Neutrophil (primary cell): ENCODE data around the gene ARHGAP44.

Experiments
- H3K27ac ChIP-seq: fragments of 200-600 bp; sonication (generic); 2 replicates; pipeline ENCODE4 v1.5.1; 2016; ENCODE audit warnings: mild to moderate bottlenecking, moderate library complexity
- H3K27me3 ChIP-seq: fragments of 200-600 bp; sonication (generic); 2 replicates; pipeline ENCODE4 v1.6.0; 2016; ENCODE audit warnings: mild to moderate bottlenecking
- H3K36me3 ChIP-seq: fragments of 200-600 bp; sonication (generic); 2 replicates; pipeline ENCODE4 v1.5.1; 2017
- H3K4me1 ChIP-seq, 2 experiments: fragments of 200-600 bp in 1 of 2; sonication (generic) in 1 of 2; 1 replicate in 1 of 2; 2 replicates in 1 of 2; pipeline versions ENCODE4 v1.5.1 to v1.6.1; 2013 to 2016; ENCODE audit warnings: low read depth in 1 of 2, low read length in 1 of 2, mild to moderate bottlenecking in 1 of 2, moderate library complexity in 1 of 2; ENCODE audit not compliant: control insufficient read depth in 1 of 2, insufficient read depth in 1 of 2
- H3K4me3 ChIP-seq, 2 experiments: fragments of 200-600 bp in 1 of 2; sonication (generic) in 1 of 2; 1 replicate in 1 of 2; 2 replicates in 1 of 2; pipeline ENCODE4 v1.5.1; 2013 to 2016; ENCODE audit warnings: low read depth in 1 of 2, low read length in 1 of 2, mild to moderate bottlenecking in 1 of 2, moderate library complexity in 1 of 2
- H3K9me3 ChIP-seq: fragments of 200-600 bp; sonication (generic); 2 replicates; pipeline ENCODE4 v1.5.1; 2016
- CTCF ChIP-seq: fragments of 200-600 bp; sonication (generic); IDR thresholded peaks from 2 replicates; pipeline ENCODE4 v1.5.1; 2016; ENCODE audit warnings: antibody characterized with exemption

ARHGAP44 gene

GRCh38 chr17:12842936-12843335 is 53.6 kb downstream of the ARHGAP44 start:
- H3K27ac ChIP-seq: no peak overlapping the region
- no peak overlapping the region for H3K4me3 ChIP-seq
- no peaks in the 10 kb centered on the region for H3K4me1 ChIP-seq
- TF ChIP-seq CTCF: no peak
- H3K9me3 ChIP-seq: peaks cover 3% of the 10 kb centered on the region
- H3K27me3 ChIP-seq: no peaks in the 10 kb centered on the region
- H3K36me3 ChIP-seq: no peaks in the 10 kb centered on the region

GRCh38 chr17:12850996-12851395 is 61.7 kb downstream of the ARHGAP44 start:
- no peak for TF ChIP-seq CTCF
- Histone ChIP-seq H3K27ac (no peak overlapping the region), H3K27me3 (no peaks in the 10 kb centered on the region), H3K9me3 (no peaks in the 10 kb centered on the region), H3K4me3 (no peak overlapping the region), H3K4me1 (no peaks in the 10 kb centered on the region), H3K36me3 (no peaks in the 10 kb centered on the region)

- Histone ChIP-seq H3K4me3 (no peak overlapping the region), H3K27ac (no peak overlapping the region), H3K36me3 (no peaks in the 10 kb centered on the region), H3K27me3 (no peaks in the 10 kb centered on the region), H3K4me1 (no peaks in the 10 kb centered on the region), H3K9me3 (no peaks in the 10 kb centered on the region)
- TF ChIP-seq CTCF: no peak
These were observed 62.7 kb downstream of the ARHGAP44 start for GRCh38 chr17:12851901-12852435.

GRCh38 chr17:12853921-12854320 is 64.6 kb downstream of the ARHGAP44 start:
- Histone ChIP-seq H3K36me3 (no peaks in the 10 kb centered on the region), H3K27me3 (no peaks in the 10 kb centered on the region), H3K4me3 (no peak overlapping the region), H3K9me3 (no peaks in the 10 kb centered on the region), H3K27ac (no peak overlapping the region), H3K4me1 (no peaks in the 10 kb centered on the region)
- no peak for TF ChIP-seq CTCF

GRCh38 chr17:12856416-12856815 is 67.1 kb downstream of the ARHGAP44 start:
- Histone ChIP-seq H3K4me1 (no peaks in the 10 kb centered on the region), H3K36me3 (no peaks in the 10 kb centered on the region), H3K27ac (no peak overlapping the region), H3K27me3 (no peaks in the 10 kb centered on the region), H3K4me3 (no peak overlapping the region), H3K9me3 (no peaks in the 10 kb centered on the region)
- no peak for TF ChIP-seq CTCF

- H3K4me3 ChIP-seq: no peak overlapping the region
- H3K4me1 ChIP-seq: no peaks in the 10 kb centered on the region
- peaks cover 5% of the 10 kb centered on the region for H3K9me3 ChIP-seq
- H3K27me3 ChIP-seq: no peaks in the 10 kb centered on the region
- no peak overlapping the region for H3K27ac ChIP-seq
- no peaks in the 10 kb centered on the region for H3K36me3 ChIP-seq
- TF ChIP-seq CTCF: no peak
These were observed 68.3 kb downstream of the ARHGAP44 start for GRCh38 chr17:12857592-12857991.
